Measurements from ENCODE around the gene PRMT9. TPM values are rescaled to one million over a fixed set of nuclear protein-coding genes. Genes with fewer than 3 reads are reported as not detected.

The PRMT9 gene
- total and polyA plus RNA-seq, 4 donors, result 4.1 to 23.9 (median 6.7) TPM

DNA sequence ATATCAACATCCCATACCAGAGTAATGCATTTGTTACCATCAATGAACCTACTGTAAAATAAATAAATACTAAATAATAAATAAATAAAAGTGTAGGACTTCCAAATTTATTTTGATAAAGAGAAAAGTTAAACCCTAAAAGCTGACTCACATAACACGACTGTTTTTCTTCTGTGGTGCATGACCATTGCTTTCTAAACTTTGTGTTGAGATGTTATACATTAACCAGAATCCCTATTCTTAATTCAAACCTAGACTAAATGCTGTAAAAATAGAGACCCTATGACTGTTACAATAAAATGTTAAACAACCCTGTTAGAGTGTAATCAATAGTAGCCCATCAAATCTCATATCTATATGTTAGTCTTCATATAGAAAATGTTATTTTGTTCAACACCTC lies 20.9 kb upstream of the PRMT9 start:
- no peaks in the 10 kb centered on the region for H3K36me3 ChIP-seq (ENCODE audit: control insufficient read depth in 4 of 4, insufficient read depth in 4 of 4, low read length in 4 of 4)
- peaks cover 0 to 3% (median 0%) of the 10 kb centered on the region in 4 donors for H3K9me3 ChIP-seq (ENCODE audit: control insufficient read depth in 4 of 4, insufficient read depth in 3 of 4, low read length in 3 of 4)
- DNase-seq, result no peak
- no peak for ATAC-seq (ENCODE audit: insufficient read depth, low FRiP score)
- H3K9ac ChIP-seq (ENCODE audit: insufficient read depth in 1 of 2, low read length in 2 of 2), result no peak overlapping the region
- WGBS, 2 donors, result 71 to 93% methylated on average over 1 of the region's 1 CpG
- TF ChIP-seq, protein P1, sequence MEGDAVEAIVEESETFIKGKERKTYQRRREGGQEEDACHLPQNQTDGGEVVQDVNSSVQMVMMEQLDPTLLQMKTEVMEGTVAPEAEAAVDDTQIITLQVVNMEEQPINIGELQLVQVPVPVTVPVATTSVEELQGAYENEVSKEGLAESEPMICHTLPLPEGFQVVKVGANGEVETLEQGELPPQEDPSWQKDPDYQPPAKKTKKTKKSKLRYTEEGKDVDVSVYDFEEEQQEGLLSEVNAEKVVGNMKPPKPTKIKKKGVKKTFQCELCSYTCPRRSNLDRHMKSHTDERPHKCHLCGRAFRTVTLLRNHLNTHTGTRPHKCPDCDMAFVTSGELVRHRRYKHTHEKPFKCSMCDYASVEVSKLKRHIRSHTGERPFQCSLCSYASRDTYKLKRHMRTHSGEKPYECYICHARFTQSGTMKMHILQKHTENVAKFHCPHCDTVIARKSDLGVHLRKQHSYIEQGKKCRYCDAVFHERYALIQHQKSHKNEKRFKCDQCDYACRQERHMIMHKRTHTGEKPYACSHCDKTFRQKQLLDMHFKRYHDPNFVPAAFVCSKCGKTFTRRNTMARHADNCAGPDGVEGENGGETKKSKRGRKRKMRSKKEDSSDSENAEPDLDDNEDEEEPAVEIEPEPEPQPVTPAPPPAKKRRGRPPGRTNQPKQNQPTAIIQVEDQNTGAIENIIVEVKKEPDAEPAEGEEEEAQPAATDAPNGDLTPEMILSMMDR (IDR thresholded peaks at IDR 0.05; ENCODE audit: control extremely low read depth, extremely low read depth), result no peak
- no peak overlapping the region for H3K4me3 ChIP-seq
- no peaks in the 10 kb centered on the region for H3K4me1 ChIP-seq (ENCODE audit: control insufficient read depth in 5 of 5, insufficient read depth in 5 of 5, low read length in 5 of 5)
- no peak overlapping the region for H3K27ac ChIP-seq (ENCODE audit: low read depth in 1 of 2, low read length in 1 of 2)
- no peaks in the 10 kb centered on the region for H3K27me3 ChIP-seq (ENCODE audit: control insufficient read depth in 3 of 3, insufficient read depth in 3 of 3, low read length in 2 of 3)

DNA sequence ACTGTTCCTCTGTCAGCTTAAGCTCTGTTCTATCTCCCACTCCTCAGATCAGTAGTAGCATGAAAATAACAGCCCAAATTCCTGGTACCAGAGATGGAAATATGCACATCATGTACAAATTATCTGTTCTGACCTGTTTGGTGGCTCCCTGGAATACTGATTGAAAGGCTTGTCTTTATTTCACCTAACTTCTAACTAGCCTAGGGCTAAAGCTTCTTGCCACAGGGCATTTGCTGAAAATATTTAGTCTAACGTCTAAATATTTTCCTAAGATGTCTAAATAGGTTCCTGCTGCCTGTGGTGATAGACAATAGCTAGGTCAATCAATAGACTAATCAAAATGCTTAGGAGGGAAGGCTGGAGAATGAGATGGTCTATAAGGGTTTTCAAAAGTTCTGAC lies 12.9 kb upstream of the PRMT9 start:
- Histone ChIP-seq H3K4me1 (ENCODE audit: control insufficient read depth in 5 of 5, insufficient read depth in 5 of 5, low read length in 5 of 5) (no peaks in the 10 kb centered on the region), H3K27ac (ENCODE audit: low read depth in 1 of 2, low read length in 1 of 2) (no peak overlapping the region), H3K4me3 (no peak overlapping the region), H3K36me3 (ENCODE audit: control insufficient read depth in 4 of 4, insufficient read depth in 4 of 4, low read length in 4 of 4) (no peaks in the 10 kb centered on the region), H3K27me3 (ENCODE audit: control insufficient read depth in 3 of 3, insufficient read depth in 3 of 3, low read length in 2 of 3) (no peaks in the 10 kb centered on the region), H3K9me3 (ENCODE audit: control insufficient read depth in 4 of 4, insufficient read depth in 3 of 4, low read length in 3 of 4) (peaks cover 0 to 3% (median 0%) of the 10 kb centered on the region in 4 donors), H3K9ac (ENCODE audit: insufficient read depth in 1 of 2, low read length in 2 of 2) (no peak overlapping the region)
- ATAC-seq (ENCODE audit: insufficient read depth, low FRiP score), result no peak
- 66 to 76% methylated on average over 1 of the region's 1 CpG for WGBS, 2 donors
- TF ChIP-seq, protein P1 (IDR thresholded peaks at IDR 0.05; ENCODE audit: control extremely low read depth, extremely low read depth), result no peak
- no peak for DNase-seq

DNA sequence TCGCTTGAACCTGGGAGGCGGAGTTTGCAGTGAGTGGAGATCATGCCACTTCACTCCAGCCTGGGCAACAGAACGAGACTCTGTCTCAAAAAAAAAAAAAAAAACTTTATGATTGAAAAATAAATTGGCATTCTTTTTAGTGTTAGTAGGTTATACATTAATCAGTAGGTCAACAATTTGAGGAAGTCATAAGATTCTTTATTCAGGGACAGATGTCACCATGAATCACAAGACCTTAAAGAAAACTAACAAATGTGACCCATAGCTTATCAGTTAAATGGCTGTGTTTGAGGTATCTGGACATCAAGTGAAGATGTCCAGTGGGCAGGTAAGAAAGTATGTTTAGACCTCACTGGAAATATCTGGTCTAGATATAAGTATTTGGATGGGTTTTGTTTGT lies 9.3 kb upstream of the PRMT9 start:
- H3K9me3 ChIP-seq (ENCODE audit: control insufficient read depth in 4 of 4, insufficient read depth in 3 of 4, low read length in 3 of 4), result no peaks in the 10 kb centered on the region
- no peak for DNase-seq
- H3K27ac ChIP-seq (ENCODE audit: low read depth in 1 of 2, low read length in 1 of 2), result no peak overlapping the region
- TF ChIP-seq, protein P1 (IDR thresholded peaks at IDR 0.05; ENCODE audit: control extremely low read depth, extremely low read depth), result no peak
- no peak overlapping the region for H3K9ac ChIP-seq (ENCODE audit: insufficient read depth in 1 of 2, low read length in 2 of 2)
- no peak for ATAC-seq (ENCODE audit: insufficient read depth, low FRiP score)
- H3K4me1 ChIP-seq (ENCODE audit: control insufficient read depth in 5 of 5, insufficient read depth in 5 of 5, low read length in 5 of 5), result no peaks in the 10 kb centered on the region
- no peaks in the 10 kb centered on the region for H3K27me3 ChIP-seq (ENCODE audit: control insufficient read depth in 3 of 3, insufficient read depth in 3 of 3, low read length in 2 of 3)
- H3K4me3 ChIP-seq, result no peak overlapping the region
- no peaks in the 10 kb centered on the region for H3K36me3 ChIP-seq (ENCODE audit: control insufficient read depth in 4 of 4, insufficient read depth in 4 of 4, low read length in 4 of 4)
- WGBS, 2 donors, result 78 to 82% methylated on average over 3 of the region's 3 CpGs

DNA sequence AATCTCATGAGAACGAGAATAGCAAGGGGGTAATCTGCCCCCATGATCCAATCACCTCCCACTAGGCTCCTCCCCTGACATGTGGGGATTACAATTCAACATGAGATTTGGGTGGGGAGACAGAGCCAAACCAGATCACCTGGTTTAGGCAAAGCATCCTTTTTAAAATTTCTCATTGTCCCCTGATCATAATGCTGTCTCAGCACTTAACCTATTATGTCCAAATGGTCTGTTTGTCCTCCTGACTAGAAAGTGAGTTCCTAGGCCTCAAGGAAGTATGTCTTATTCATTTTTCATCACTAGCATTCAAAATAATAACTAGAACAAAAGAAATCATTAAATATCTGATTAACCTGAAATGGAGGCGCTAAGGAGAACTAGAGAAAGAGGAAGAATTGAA lies 7.9 kb upstream of the PRMT9 start:
- Histone ChIP-seq H3K9me3 (ENCODE audit: control insufficient read depth in 4 of 4, insufficient read depth in 3 of 4, low read length in 3 of 4) (no peaks in the 10 kb centered on the region), H3K27me3 (ENCODE audit: control insufficient read depth in 3 of 3, insufficient read depth in 3 of 3, low read length in 2 of 3) (no peaks in the 10 kb centered on the region), H3K27ac (ENCODE audit: low read depth in 1 of 2, low read length in 1 of 2) (no peak overlapping the region), H3K4me3 (no peak overlapping the region), H3K4me1 (ENCODE audit: control insufficient read depth in 5 of 5, insufficient read depth in 5 of 5, low read length in 5 of 5) (no peaks in the 10 kb centered on the region), H3K36me3 (ENCODE audit: control insufficient read depth in 4 of 4, insufficient read depth in 4 of 4, low read length in 4 of 4) (no peaks in the 10 kb centered on the region), H3K9ac (ENCODE audit: insufficient read depth in 1 of 2, low read length in 2 of 2) (no peak overlapping the region)
- DNase-seq, result no peak
- TF ChIP-seq, protein P1 (IDR thresholded peaks at IDR 0.05; ENCODE audit: control extremely low read depth, extremely low read depth), result no peak
- 83 to 92% methylated on average over 2 of the region's 2 CpGs for WGBS, 2 donors
- no peak for ATAC-seq (ENCODE audit: insufficient read depth, low FRiP score)
